Cortex of kidney (tissue), 1 donor: ENCODE data around the gene ARHGEF1.

Experiments used
- DNase-seq: peaks from one replicate; lab custom pipeline; 2025; lab: John Stamatoyannopoulos, UW

Gene ARHGEF1

GRCh38 chr19:41883821-41884733 lies 1.1 kb downstream of the ARHGEF1 start:
- DNase-seq, result no peak

- no peak for DNase-seq
These were observed 4.1 kb downstream of the ARHGEF1 start for GRCh38 chr19:41886761-41887710.

- DNase-seq, result no peak
These were observed 4.9 kb downstream of the ARHGEF1 start for GRCh38 chr19:41887711-41888382.

GRCh38 chr19:41888926-41889325 lies 5.9 kb downstream of the ARHGEF1 start:
- DNase-seq, result no peak

GRCh38 chr19:41889896-41890295 lies 6.9 kb downstream of the ARHGEF1 start:
- DNase-seq, result no peak

- DNase-seq, result no peak
These were observed 8.0 kb downstream of the ARHGEF1 start for GRCh38 chr19:41890936-41891335.

GRCh38 chr19:41892173-41892902 lies 9.4 kb downstream of the ARHGEF1 start:
- DNase-seq, result no peak

GRCh38 chr19:41893899-41894298 lies 10.9 kb downstream of the ARHGEF1 start:
- no peak for DNase-seq

- DNase-seq, result no peak
These were observed 11.4 kb downstream of the ARHGEF1 start for GRCh38 chr19:41894350-41894749.

- DNase-seq, result no peak
These were observed 13.0 kb downstream of the ARHGEF1 start for GRCh38 chr19:41895745-41896580.

GRCh38 chr19:41896581-41896942 lies 13.6 kb downstream of the ARHGEF1 start:
- no peak for DNase-seq

- DNase-seq, result no peak
These were observed 14.2 kb downstream of the ARHGEF1 start for GRCh38 chr19:41897181-41897580.

- DNase-seq, result no peak
These were observed 14.8 kb downstream of the ARHGEF1 start for GRCh38 chr19:41897820-41898219.

GRCh38 chr19:41898235-41898634 lies 15.3 kb downstream of the ARHGEF1 start:
- no peak for DNase-seq

GRCh38 chr19:41901707-41902360 lies 18.9 kb downstream of the ARHGEF1 start:
- no peak for DNase-seq

GRCh38 chr19:41902594-41902993 lies 19.6 kb downstream of the ARHGEF1 start:
- DNase-seq, result no peak

GRCh38 chr19:41903193-41903953 lies 20.4 kb downstream of the ARHGEF1 start:
- no peak for DNase-seq

- no peak for DNase-seq
These were observed 21.3 kb downstream of the ARHGEF1 start for GRCh38 chr19:41904118-41904870.
